Measurements from ENCODE around the gene BTBD2.

DNA sequence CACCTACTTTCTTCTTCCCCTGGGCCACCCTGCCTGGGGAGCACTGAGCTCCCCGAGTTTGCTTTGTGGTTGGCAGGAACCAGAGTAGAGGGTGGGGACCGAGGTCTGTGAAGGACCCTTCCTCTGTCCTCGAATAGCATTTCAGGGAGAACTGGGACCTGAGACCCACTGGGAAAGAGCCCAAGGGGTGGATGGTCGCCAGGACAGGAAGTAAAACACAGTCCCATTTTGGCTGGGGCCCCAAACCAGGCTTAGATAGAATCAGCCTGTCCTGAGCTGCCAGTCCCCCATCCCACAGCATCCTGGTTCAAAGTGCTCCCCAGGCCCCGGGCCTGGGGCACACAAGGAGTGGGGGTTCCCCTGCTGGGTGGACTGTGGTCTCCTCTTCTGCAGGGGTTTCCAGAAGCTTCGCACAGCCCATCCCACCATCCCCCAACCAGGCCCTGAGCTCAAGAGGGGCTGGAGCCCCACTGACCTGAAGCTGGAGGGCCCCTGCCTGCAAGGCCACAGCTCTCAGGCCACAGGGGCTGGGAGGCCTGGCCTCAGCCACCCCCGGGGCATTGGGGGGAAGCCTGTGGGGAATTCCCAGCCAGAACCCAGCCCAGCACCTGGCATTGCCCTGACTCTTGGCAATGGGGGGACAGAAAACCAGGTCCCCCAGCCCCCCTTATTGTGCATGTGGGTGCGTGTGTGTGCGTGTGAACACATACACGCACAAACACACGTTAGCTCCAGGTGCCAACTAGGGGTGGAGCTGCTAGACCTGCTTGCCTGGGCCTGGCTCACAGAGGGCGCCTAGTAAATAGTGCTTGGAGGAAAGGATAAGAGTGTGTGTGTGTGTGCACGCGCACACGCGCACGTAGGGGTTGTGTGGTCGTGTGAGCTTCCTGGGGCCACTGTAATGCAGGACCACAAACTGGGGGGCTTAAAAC, 36.5 kb upstream of the BTBD2 start:
- no peak for TF ChIP-seq YY1 (IDR thresholded peaks at IDR 0.05; ENCODE audit: insufficient read depth, insufficient replicate concordance, low read depth, low read length)
- no peak for TF ChIP-seq POLR2G (IDR thresholded peaks at IDR 0.05; ENCODE audit: low read depth, low read length)
- TF ChIP-seq, protein P1, sequence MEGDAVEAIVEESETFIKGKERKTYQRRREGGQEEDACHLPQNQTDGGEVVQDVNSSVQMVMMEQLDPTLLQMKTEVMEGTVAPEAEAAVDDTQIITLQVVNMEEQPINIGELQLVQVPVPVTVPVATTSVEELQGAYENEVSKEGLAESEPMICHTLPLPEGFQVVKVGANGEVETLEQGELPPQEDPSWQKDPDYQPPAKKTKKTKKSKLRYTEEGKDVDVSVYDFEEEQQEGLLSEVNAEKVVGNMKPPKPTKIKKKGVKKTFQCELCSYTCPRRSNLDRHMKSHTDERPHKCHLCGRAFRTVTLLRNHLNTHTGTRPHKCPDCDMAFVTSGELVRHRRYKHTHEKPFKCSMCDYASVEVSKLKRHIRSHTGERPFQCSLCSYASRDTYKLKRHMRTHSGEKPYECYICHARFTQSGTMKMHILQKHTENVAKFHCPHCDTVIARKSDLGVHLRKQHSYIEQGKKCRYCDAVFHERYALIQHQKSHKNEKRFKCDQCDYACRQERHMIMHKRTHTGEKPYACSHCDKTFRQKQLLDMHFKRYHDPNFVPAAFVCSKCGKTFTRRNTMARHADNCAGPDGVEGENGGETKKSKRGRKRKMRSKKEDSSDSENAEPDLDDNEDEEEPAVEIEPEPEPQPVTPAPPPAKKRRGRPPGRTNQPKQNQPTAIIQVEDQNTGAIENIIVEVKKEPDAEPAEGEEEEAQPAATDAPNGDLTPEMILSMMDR (CRISPR knock-in tag; IDR thresholded peaks at IDR 0.05) = peak; percentile 45
- TF ChIP-seq, protein P2, sequence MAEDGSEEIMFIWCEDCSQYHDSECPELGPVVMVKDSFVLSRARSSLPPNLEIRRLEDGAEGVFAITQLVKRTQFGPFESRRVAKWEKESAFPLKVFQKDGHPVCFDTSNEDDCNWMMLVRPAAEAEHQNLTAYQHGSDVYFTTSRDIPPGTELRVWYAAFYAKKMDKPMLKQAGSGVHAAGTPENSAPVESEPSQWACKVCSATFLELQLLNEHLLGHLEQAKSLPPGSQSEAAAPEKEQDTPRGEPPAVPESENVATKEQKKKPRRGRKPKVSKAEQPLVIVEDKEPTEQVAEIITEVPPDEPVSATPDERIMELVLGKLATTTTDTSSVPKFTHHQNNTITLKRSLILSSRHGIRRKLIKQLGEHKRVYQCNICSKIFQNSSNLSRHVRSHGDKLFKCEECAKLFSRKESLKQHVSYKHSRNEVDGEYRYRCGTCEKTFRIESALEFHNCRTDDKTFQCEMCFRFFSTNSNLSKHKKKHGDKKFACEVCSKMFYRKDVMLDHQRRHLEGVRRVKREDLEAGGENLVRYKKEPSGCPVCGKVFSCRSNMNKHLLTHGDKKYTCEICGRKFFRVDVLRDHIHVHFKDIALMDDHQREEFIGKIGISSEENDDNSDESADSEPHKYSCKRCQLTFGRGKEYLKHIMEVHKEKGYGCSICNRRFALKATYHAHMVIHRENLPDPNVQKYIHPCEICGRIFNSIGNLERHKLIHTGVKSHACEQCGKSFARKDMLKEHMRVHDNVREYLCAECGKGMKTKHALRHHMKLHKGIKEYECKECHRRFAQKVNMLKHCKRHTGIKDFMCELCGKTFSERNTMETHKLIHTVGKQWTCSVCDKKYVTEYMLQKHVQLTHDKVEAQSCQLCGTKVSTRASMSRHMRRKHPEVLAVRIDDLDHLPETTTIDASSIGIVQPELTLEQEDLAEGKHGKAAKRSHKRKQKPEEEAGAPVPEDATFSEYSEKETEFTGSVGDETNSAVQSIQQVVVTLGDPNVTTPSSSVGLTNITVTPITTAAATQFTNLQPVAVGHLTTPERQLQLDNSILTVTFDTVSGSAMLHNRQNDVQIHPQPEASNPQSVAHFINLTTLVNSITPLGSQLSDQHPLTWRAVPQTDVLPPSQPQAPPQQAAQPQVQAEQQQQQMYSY (CRISPR knock-in tag; IDR thresholded peaks at IDR 0.05) = no peak
- TF ChIP-seq ZNF10 (CRISPR knock-in tag; IDR thresholded peaks at IDR 0.05; ENCODE audit: borderline replicate concordance, low read depth) = no peak
- no peak for TF ChIP-seq ZNF224 (CRISPR knock-in tag; IDR thresholded peaks at IDR 0.05)
- TF ChIP-seq CHD2 (IDR thresholded peaks at IDR 0.05; ENCODE audit: low read depth, low read length) = no peak
- no peak for TF ChIP-seq SP2 (CRISPR knock-in tag; IDR thresholded peaks at IDR 0.05)
- no peak for TF ChIP-seq POLR2AphosphoS5 (IDR thresholded peaks at IDR 0.05; ENCODE audit: low read depth, low read length)
- TF ChIP-seq, protein P3, sequence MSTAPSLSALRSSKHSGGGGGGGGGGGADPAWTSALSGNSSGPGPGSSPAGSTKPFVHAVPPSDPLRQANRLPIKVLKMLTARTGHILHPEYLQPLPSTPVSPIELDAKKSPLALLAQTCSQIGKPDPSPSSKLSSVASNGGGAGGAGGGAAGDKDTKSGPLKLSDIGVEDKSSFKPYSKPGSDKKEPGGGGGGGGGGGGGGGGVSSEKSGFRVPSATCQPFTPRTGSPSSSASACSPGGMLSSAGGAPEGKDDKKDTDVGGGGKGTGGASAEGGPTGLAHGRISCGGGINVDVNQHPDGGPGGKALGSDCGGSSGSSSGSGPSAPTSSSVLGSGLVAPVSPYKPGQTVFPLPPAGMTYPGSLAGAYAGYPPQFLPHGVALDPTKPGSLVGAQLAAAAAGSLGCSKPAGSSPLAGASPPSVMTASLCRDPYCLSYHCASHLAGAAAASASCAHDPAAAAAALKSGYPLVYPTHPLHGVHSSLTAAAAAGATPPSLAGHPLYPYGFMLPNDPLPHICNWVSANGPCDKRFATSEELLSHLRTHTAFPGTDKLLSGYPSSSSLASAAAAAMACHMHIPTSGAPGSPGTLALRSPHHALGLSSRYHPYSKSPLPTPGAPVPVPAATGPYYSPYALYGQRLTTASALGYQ (CRISPR knock-in tag; IDR thresholded peaks at IDR 0.05) = no peak
- no peak for TF ChIP-seq KLF13 (CRISPR knock-in tag; IDR thresholded peaks at IDR 0.05)
- TF ChIP-seq FOXA3 (CRISPR knock-in tag; IDR thresholded peaks at IDR 0.05) = no peak

Measured in HepG2 (cell line).